ENCODE results near the gene COL4A5.
"Not testable (repeated sequence)": the region's sequence is repeated elsewhere in the genome, so short reads cannot be mapped to it uniquely, and the experiment has no call there.

COL4A5 gene

GRCh38 chrX:108435261-108435660 lies 4.4 kb upstream of the COL4A5 start:
- DNase-seq = no peak
- TF ChIP-seq POLR2A (IDR thresholded peaks at IDR 0.05; ENCODE audit: low read length) (no peak), GATA1 (IDR thresholded peaks at IDR 0.05; ENCODE audit: low read depth, low read length) (no peak)

- peak in 1 of 2 experiments; percentile 3 for DNase-seq
- TF ChIP-seq GATA1 (IDR thresholded peaks at IDR 0.05; ENCODE audit: low read depth, low read length) (no peak), POLR2A (IDR thresholded peaks at IDR 0.05; ENCODE audit: low read length) (no peak)
These were observed 2.1 kb upstream of the COL4A5 start for GRCh38 chrX:108437349-108438109.

- TF ChIP-seq GATA1 (IDR thresholded peaks at IDR 0.05; ENCODE audit: low read depth, low read length) = no peak
- TF ChIP-seq POLR2A (IDR thresholded peaks at IDR 0.05; ENCODE audit: low read length) = no peak
- DNase-seq = peak; percentile 30 to 39
These were observed 1.5 kb upstream of the COL4A5 start, which contains the start of gene COL4A6 for GRCh38 chrX:108438110-108438623. TSS of gene COL4A6 (minus strand) at chrX:108438422. CDS start at chrX:108438196, 226 bp downstream.

- TF ChIP-seq POLR2A (IDR thresholded peaks at IDR 0.05; ENCODE audit: low read length) = no peak
- TF ChIP-seq GATA1 (IDR thresholded peaks at IDR 0.05; ENCODE audit: low read depth, low read length) = no peak
- DNase-seq = peak; percentile 56 to 67
These were observed 491 bp downstream of the COL4A5 start for GRCh38 chrX:108439961-108440696.

GRCh38 chrX:108442901-108443464 lies 3.3 kb downstream of the COL4A5 start:
- TF ChIP-seq POLR2A (IDR thresholded peaks at IDR 0.05; ENCODE audit: low read length) (no peak), GATA1 (IDR thresholded peaks at IDR 0.05; ENCODE audit: low read depth, low read length) (no peak)
- peak in 1 of 2 experiments; percentile 44 for DNase-seq

- DNase-seq = peak in 1 of 2 experiments; percentile 1
- TF ChIP-seq POLR2A (IDR thresholded peaks at IDR 0.05; ENCODE audit: low read length) (no peak), GATA1 (IDR thresholded peaks at IDR 0.05; ENCODE audit: low read depth, low read length) (no peak)
These were observed 7.7 kb downstream of the COL4A5 start for GRCh38 chrX:108447303-108447702.

- TF ChIP-seq POLR2A (IDR thresholded peaks at IDR 0.05; ENCODE audit: low read length) (no peak), GATA1 (IDR thresholded peaks at IDR 0.05; ENCODE audit: low read depth, low read length) (no peak)
- no peak for DNase-seq
These were observed 14.2 kb downstream of the COL4A5 start for GRCh38 chrX:108453841-108454240.

GRCh38 chrX:108456971-108457477 lies 17.4 kb downstream of the COL4A5 start:
- no peak for DNase-seq
- TF ChIP-seq POLR2A (IDR thresholded peaks at IDR 0.05; ENCODE audit: low read length) (no peak), GATA1 (IDR thresholded peaks at IDR 0.05; ENCODE audit: low read depth, low read length) (no peak)

GRCh38 chrX:108464604-108465003 lies 25.0 kb downstream of the COL4A5 start:
- no peak for TF ChIP-seq POLR2A (IDR thresholded peaks at IDR 0.05; ENCODE audit: low read length)
- no peak for TF ChIP-seq GATA1 (IDR thresholded peaks at IDR 0.05; ENCODE audit: low read depth, low read length)
- DNase-seq = no peak

GRCh38 chrX:108468486-108468885 lies 28.8 kb downstream of the COL4A5 start:
- TF ChIP-seq GATA1 (IDR thresholded peaks at IDR 0.05; ENCODE audit: low read depth, low read length) (no peak), POLR2A (IDR thresholded peaks at IDR 0.05; ENCODE audit: low read length) (no peak)
- DNase-seq = no peak

GRCh38 chrX:108473979-108474378 lies 34.3 kb downstream of the COL4A5 start:
- no peak for DNase-seq

GRCh38 chrX:108481528-108481927 lies 41.9 kb downstream of the COL4A5 start:
- DNase-seq = not testable (repeated sequence)

More at GRCh38 chrX:108473979-108474378, 34.3 kb downstream of the COL4A5 start:
- TF ChIP-seq GATA1 (IDR thresholded peaks at IDR 0.05; ENCODE audit: low read depth, low read length) (no peak), POLR2A (IDR thresholded peaks at IDR 0.05; ENCODE audit: low read length) (no peak)

- no peak for DNase-seq
- no peak for TF ChIP-seq GATA1 (IDR thresholded peaks at IDR 0.05; ENCODE audit: low read depth, low read length)
These were observed 44.6 kb downstream of the COL4A5 start for GRCh38 chrX:108484251-108484650.

GRCh38 chrX:108485960-108486359 lies 46.3 kb downstream of the COL4A5 start:
- no peak for DNase-seq
- TF ChIP-seq POLR2A (IDR thresholded peaks at IDR 0.05; ENCODE audit: low read length) (no peak), GATA1 (IDR thresholded peaks at IDR 0.05; ENCODE audit: low read depth, low read length) (no peak)
